Mesodermal cell (in vitro differentiated cells): Measurements from ENCODE around the gene FFAR3.
"Not testable (repeated sequence)": the region's sequence is repeated elsewhere in the genome, so short reads cannot be mapped to it uniquely, and the experiment has no call there.

Experiments
- H3K27ac ChIP-seq: 2 replicates; pipeline ENCODE4 v1.7.0; 2013; ENCODE audit warnings: mild to moderate bottlenecking, low read depth, low read length, moderate library complexity; ENCODE audit not compliant: severe bottlenecking
- H3K36me3 ChIP-seq: 2 replicates; pipeline ENCODE4 v1.7.1; 2013; ENCODE audit warnings: mild to moderate bottlenecking, low read length, moderate library complexity; ENCODE audit not compliant: control insufficient read depth, insufficient read depth
- H3K4me1 ChIP-seq: one replicate; pipeline ENCODE4 v1.7.1; 2013; ENCODE audit warnings: mild to moderate bottlenecking, low read length; ENCODE audit not compliant: insufficient read depth, control insufficient read depth, poor library complexity, severe bottlenecking
- H3K4me3 ChIP-seq: 2 replicates; pipeline ENCODE4 v1.7.0; 2013; ENCODE audit warnings: low read length, control low read depth, mild to moderate bottlenecking; ENCODE audit not compliant: insufficient read depth, poor library complexity, severe bottlenecking; ENCODE audit errors: extremely low read depth
- H3K9me3 ChIP-seq: 2 replicates; pipeline ENCODE4 v1.7.1; 2013; ENCODE audit warnings: mild to moderate bottlenecking, low read length, moderate library complexity; ENCODE audit not compliant: control insufficient read depth
- WGBS, 2 experiments: methylation state at CpG; one replicate each; pipeline ENCODE4 v1.1.5; 2013; ENCODE audit warnings: missing lambda C conversion rate in 2 of 2; ENCODE audit not compliant: insufficient coverage in 2 of 2; 5-methylcytosine and 5-hydroxymethylcytosine counted together

The FFAR3 gene

DNA sequence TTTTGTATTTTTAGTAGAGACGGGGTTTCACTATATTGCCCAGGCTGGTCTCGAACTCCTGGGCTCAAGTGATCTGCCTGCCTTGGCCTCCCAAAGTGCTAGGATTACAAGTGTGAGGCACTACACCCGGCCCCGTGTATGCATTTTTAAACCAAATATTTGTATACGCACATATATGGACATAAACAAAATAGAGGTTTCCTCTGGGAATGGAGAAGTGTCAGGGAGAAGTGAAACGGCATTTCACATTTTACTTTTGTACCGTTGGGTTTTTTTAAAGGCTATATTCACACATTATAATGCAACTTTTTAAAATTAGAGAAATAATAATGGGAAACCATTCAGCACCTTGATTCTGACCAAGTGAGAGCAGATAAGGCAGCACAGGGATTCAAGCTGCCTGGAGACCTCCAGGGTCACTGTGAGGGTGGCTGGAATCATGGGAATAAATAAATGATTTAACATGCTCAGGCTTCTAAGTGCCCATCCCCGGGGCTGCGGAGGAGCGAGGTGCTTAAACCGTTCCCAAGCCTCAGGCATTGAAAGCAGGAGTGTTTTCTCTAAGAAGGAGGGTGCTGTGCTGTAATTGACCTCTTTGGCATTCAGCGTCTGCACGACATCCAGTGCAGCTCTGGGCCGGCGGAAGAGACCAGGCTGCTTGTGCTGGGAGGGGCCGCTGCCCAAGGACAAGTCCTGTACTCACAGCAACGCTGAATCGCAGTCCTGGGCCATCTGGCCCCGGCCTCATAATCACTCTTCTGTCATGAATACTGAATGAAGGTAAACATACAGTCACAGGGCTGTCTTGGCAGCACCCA lies 37.3 kb downstream of the FFAR3 start:
- H3K9me3 ChIP-seq, result no peaks in the 10 kb centered on the region
- H3K4me3 ChIP-seq, result no peak overlapping the region
- no peak overlapping the region for H3K27ac ChIP-seq
- no peaks in the 10 kb centered on the region for H3K4me1 ChIP-seq
- WGBS, 2 experiments, result 62 to 64% methylated on average over 11 to 14 of the region's 19 CpGs
- H3K36me3 ChIP-seq, result no peaks in the 10 kb centered on the region

DNA sequence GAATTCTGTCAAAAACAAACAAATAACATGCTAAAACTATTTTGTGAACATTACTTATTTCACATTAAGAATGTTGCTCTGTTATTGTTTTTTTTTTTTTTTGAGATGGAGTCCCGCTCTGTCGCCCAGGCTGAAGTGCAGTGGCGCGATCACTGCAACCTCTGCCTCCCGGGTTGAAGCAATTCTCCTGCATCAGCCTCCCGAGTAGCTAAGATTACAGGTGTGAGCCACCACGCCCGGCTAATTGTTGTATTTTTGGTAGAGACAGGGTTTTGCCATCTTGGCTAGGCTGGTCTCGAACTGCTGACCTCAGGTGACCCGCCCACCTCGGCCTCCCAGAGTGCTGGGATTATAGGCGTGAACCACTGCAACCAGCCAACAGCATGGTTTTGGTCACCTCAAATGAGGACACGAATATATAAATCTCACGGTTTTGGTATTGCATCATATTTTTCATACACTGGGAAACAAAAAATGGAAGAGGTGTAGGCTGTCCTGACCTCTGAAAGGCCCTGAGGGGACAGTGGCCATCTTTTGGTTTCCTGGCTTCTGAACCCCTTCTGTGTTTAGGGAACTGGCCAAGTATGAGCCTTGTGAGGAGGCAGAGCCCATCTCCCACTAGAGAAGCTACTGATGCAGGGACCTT lies 38.1 kb downstream of the FFAR3 start:
- Histone ChIP-seq H3K27ac (no peak overlapping the region), H3K4me3 (no peak overlapping the region), H3K36me3 (no peaks in the 10 kb centered on the region)

DNA sequence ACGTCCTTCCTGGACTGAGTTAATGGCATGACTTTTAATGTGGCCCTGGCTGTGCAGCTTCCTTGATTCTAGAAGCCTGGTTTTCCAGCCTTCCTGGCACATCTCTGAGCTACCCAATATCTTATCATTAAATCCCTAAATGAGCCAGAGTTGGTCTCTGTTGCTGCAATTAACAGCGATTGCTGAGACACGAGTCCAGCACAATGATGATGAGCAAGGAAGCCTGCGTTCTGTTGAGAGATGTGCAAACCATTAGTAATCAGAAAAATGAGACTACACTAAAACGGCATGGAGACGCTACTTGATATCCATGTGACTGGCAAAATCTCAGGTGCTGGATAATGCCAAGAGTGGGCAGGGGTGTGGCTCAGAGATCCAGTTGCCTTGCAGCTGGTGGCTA lies 38.8 kb downstream of the FFAR3 start:
- no peaks in the 10 kb centered on the region for H3K36me3 ChIP-seq
- H3K9me3 ChIP-seq, result no peaks in the 10 kb centered on the region
- no peaks in the 10 kb centered on the region for H3K4me1 ChIP-seq
- WGBS, 2 experiments, result 94 to 95% methylated on average over 6 of the region's 6 CpGs
- H3K4me3 ChIP-seq, result no peak overlapping the region
- no peak overlapping the region for H3K27ac ChIP-seq

More for the DNA sequence above, 38.1 kb downstream of the FFAR3 start:
- Histone ChIP-seq H3K9me3 (no peaks in the 10 kb centered on the region), H3K4me1 (no peaks in the 10 kb centered on the region)
- 94 to 97% methylated on average over 13 to 14 of the region's 14 CpGs for WGBS, 2 experiments

DNA sequence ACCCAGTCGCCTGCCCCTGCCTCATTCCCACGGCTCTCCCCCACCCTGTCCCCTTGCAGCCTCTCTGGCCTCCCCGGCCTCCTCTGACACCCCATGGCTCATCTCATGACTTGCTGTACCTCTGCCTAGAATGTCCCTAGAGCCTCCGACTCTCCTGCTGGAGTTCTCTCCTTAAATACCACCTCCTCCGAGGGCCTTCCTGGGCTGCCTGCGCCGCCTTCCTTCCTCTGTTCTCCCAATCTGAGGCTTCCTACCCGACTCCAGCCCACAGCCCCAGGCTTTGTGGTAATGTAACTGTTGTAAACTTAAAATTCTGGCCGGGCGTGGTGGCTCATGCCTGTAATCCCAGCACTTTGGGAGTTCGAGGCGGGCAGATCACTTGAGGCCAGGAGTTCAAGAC lies 40.3 kb downstream of the FFAR3 start:
- Histone ChIP-seq H3K9me3 (no peaks in the 10 kb centered on the region), H3K4me3 (no peak overlapping the region), H3K4me1 (no peaks in the 10 kb centered on the region), H3K27ac (no peak overlapping the region), H3K36me3 (no peaks in the 10 kb centered on the region)
- WGBS, 2 experiments, result 95 to 97% methylated on average over 8 to 10 of the region's 12 CpGs

DNA sequence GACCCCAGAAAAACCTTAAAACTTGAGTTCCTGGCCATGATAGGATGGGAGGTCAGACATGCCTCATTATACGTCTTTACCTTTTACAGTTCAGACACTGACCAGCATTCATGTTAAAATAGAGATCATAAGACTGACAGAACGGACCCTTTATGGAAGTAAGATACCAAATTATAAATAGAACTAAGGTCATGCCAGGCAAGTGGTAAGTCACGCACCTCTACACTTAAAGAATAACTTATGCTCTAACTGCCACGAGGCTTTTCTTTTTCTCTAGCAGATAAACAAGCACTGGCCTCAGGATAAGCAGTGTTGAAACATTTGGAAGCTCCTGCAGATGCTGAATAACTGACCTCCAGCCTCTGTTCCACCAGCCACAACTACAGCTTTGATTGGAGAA lies 41.0 kb downstream of the FFAR3 start:
- WGBS, 2 experiments, result 73 to 94% methylated on average over 2 to 3 of the region's 4 CpGs
- Histone ChIP-seq H3K9me3 (no peaks in the 10 kb centered on the region), H3K36me3 (no peaks in the 10 kb centered on the region), H3K4me1 (no peaks in the 10 kb centered on the region), H3K4me3 (no peak overlapping the region), H3K27ac (no peak overlapping the region)

DNA sequence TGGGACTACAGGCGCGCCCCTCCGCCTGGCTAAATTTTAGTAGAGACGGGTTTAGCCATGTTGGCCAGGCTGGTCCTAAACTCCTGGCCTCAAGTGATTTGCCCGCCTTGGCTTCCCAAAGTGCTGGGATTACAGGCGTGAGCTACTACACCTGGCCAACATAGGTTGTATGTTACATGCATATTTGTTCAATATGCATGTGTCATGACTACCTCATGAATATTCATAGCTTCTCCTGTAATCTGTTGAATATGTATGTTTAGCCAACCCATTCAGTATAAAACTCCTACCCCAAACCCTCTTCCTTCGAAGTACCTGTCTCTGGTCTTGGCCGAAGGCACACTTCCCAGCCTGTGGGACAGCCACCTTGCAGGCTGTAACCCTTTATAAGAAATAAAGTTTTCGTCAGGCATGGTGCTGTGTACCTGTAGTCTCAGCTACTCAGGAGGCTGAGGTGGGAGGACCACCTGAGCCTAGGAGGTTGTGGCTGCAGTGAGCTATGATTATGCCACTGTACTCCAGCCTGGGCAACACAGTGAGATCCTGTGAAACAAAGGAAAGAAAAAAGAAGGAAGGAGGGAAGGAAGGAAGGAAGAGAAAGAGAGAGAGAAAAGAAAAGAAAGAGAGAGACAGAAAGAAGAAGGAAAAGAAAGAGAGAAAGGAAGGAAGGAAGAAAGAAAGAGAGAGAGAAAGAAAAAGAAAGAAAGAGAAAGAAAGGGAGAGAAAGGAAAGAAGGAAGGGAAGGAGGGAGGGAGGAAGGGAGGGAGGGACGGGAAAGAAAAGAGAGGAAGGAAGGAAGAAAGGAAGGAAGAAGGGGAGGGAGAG lies 41.9 kb downstream of the FFAR3 start:
- Histone ChIP-seq H3K36me3 (no peaks in the 10 kb centered on the region), H3K4me3 (no peak overlapping the region), H3K9me3 (no peaks in the 10 kb centered on the region), H3K4me1 (no peaks in the 10 kb centered on the region), H3K27ac (no peak overlapping the region)
- WGBS, 2 experiments, result 79 to 93% methylated on average over 8 to 9 of the region's 10 CpGs

DNA sequence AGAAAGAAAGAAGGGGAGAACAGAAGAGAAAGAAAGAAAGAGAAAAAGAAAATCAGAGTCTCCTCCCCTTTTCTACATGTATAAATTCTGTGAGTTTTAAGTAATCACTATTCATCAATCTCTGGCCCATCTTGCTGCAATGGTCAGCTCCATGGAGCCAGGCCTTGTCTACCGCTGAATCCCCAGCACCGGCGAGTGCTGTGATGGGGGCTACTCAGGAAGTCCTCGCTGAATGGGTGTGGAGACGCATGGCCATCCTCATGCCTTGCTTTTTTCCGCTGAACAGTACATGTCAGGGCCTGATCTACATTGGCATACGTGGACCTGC lies 42.5 kb downstream of the FFAR3 start:
- H3K4me1 ChIP-seq, result no peaks in the 10 kb centered on the region
- no peaks in the 10 kb centered on the region for H3K9me3 ChIP-seq
- H3K27ac ChIP-seq, result no peak overlapping the region
- no peak overlapping the region for H3K4me3 ChIP-seq
- H3K36me3 ChIP-seq, result no peaks in the 10 kb centered on the region
- WGBS, 2 experiments, result 97% methylated on average over 6 of the region's 7 CpGs

DNA sequence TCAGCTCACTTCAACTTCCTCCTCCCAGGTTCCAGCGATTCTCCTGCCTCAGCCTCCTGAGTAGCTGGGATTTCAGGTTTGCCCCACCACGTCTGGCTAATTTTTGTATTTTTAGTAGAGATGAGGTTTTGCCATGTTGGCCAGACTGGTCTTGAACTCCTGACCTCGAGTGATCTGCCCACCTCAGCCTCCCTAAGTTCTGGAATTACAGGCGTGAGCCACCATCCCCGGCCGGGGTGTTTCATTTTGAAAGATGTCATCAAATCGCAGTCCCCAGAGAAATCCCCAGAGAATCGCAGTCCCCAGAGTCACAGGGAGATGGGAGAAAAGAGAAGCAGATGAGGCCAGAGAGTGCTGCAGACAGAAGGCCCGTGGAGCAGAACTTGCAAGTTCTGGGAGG lies 43.2 kb downstream of the FFAR3 start:
- 91% methylated on average over 8 to 9 of the region's 9 CpGs for WGBS, 2 experiments
- not testable (repeated sequence) for H3K4me1 ChIP-seq, H3K4me3 ChIP-seq, H3K36me3 ChIP-seq, H3K9me3 ChIP-seq, H3K27ac ChIP-seq

DNA sequence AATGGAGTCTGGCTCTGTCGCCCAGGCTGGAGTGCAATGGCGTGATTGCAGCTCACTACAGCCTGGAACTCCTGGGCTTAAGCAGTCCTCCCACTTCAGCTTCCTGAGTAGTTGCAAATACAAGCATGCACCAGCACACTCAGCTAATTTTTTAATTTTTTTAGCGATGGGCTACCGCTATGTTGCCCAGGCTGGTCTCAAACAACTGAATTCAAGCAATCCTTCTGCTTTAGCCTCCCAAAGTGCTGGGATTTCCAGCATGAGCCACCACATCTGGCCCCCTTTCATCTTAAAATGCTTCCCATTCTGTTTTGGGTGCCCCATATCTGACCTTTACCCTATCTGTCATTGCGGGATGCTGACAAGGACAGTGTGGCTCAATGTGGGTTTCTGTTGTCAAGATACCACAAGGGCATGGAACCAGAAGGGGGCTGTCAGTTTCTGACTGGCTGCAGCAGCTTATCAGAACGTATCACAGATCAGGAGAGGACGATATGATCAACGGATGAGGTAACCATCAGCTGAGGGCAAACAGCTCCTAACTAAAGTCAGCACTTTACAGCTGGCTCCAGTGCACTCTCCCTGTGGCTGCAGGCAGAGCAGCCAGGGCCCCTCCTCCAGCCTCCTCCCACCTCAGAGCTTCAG lies 45.0 kb downstream of the FFAR3 start:
- WGBS, 2 experiments, result 89 to 92% methylated on average over 8 of the region's 8 CpGs
- H3K9me3 ChIP-seq, result no peaks in the 10 kb centered on the region
- H3K4me3 ChIP-seq, result no peak overlapping the region
- H3K27ac ChIP-seq, result no peak overlapping the region
- H3K36me3 ChIP-seq, result no peaks in the 10 kb centered on the region
- H3K4me1 ChIP-seq, result no peaks in the 10 kb centered on the region

DNA sequence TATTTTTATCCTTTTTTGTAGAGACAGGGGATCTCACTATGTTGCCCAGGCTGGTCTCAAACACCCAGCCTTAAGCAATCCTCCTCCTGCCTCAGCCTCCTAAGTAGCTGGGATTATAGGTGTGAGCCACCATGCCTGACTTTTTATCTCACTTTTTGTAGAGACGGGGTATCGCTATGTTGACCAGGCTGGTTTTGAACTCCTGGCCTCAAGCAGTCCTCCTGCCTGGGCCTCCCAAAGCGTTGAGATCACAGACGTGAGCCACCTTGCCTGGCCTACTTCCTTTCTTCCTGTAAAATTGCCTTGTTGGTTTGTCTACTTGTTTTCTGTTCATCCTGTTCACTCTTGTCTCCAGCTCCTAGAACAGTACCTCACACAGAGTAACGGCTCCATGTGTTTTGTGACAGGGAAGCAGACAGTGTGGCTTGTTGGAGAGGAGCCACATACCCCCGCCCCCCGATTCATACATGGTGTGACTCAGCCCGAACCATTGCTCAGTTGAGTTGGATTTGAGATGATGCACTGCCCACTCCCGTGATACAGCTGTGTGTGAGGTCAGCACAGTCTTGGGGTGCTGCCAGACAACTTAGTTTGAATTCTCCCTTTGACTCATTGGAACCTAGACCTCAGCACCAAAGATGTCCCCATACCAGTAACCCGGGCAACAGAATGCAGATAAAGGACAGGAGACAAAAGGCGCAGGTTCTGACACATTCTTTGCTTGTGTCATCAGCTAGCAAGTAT lies 46.8 kb downstream of the FFAR3 start:
- no peaks in the 10 kb centered on the region for H3K9me3 ChIP-seq
- no peak overlapping the region for H3K4me3 ChIP-seq
- no peak overlapping the region for H3K27ac ChIP-seq

More for the DNA sequence above, 46.8 kb downstream of the FFAR3 start:
- Histone ChIP-seq H3K36me3 (no peaks in the 10 kb centered on the region), H3K4me1 (no peaks in the 10 kb centered on the region)
- 87 to 94% methylated on average over 10 to 11 of the region's 11 CpGs for WGBS, 2 experiments
